Inflammatory macrophage treated with lipopolysaccharide for 4 hours (primary cell): ENCODE results near the gene PRSS22.

ENCODE experiments used
- DNase-seq: peaks from one replicate; pipeline ENCODE4 v3.0.0-alpha.2; 2020

Gene PRSS22

DNA sequence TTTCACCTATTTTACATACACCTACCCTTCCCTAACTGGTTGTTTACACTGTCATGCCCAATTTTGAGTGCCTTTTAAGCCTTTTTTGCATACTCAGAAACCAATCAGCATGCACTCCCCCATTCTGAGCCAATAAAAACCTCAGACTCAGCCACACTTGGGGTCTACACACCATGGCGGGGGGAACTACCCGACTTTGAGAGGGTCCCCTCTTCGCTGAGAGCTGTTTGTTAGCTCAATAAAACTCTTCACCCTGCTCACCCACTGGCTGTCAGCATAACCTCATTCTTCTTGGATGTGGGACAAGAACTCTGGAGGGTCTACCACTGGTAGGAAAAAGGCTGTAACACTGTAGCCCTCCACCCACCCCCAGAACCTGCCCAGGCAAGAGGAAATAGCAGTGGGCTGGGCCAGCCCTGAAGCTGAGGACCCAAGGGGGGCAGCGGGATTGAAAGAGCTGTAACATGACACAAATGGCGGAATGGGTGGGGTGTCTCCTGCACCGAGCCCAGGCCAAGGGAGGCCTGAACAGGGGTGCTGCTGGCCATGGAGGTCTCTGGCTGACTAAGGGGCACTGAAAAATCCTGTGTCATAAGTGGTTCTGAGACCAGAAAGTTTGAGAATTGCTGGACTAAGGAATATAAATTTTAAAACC lies 22.0 kb upstream of the PRSS22 start:
- DNase-seq = no peak

GRCh38 chr16:2874912-2875362 lies 17.0 kb upstream of the PRSS22 start:
- DNase-seq = peak; percentile 82

DNA sequence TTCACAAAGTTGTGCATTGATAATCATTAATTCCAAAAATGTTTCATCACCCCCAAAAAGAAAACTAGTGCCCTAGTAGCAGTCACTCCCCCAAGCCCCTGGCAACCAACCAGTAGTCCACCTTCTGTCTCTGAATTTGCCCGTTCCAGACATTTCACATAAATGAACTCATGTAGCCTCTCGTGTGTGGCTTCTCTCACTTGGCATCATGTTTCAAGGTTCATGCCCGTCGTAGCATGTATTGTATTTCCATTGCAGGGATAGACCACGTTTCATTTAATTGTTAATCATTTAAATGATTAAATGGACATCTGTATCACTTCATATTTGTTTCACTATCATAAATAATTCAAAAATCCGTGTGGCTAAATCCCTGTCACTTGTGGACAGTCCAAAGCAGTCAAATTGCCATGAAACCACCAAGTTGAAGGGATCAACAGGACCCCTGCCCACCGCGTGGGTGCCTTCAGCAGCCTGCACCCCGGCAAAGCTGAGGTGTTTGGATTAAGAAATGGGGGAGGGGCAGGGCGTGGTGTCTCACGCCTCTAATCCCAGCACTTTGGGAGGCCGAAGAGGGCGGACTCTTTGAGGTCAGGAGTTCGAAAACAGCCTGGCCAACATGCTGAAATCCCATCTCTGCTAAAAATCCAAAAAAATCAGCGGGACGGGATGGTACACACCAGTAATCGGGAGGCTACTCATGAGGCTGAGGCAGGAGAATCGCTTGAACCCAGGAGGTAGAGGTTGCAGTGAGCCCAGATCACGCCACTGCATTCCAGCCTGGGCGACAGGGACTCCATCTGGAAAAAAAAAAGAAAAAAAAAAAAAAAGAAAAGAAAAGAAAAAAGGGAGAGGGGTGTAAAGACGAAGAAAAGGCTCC lies 16.3 kb upstream of the PRSS22 start:
- DNase-seq = no peak

DNA sequence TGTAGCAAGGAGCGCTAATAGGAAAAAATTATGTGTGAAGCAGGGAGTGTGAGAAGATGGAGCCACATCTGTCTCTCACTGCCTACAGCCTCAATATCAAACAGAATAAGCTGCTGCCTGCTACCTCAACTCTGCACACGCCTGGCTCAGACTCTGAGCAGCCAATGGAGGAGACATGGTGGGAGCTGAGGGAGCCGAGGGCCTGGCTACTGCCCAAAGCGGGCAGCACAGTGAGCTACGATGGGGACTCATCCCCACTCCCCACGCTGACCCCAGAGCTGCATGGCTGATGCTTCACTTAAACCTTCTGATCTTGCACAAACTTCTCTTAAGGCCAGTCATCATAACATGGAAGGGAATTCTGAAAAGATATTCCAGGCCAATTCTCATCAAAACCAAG lies 14.0 kb upstream of the PRSS22 start:
- no peak for DNase-seq

DNA sequence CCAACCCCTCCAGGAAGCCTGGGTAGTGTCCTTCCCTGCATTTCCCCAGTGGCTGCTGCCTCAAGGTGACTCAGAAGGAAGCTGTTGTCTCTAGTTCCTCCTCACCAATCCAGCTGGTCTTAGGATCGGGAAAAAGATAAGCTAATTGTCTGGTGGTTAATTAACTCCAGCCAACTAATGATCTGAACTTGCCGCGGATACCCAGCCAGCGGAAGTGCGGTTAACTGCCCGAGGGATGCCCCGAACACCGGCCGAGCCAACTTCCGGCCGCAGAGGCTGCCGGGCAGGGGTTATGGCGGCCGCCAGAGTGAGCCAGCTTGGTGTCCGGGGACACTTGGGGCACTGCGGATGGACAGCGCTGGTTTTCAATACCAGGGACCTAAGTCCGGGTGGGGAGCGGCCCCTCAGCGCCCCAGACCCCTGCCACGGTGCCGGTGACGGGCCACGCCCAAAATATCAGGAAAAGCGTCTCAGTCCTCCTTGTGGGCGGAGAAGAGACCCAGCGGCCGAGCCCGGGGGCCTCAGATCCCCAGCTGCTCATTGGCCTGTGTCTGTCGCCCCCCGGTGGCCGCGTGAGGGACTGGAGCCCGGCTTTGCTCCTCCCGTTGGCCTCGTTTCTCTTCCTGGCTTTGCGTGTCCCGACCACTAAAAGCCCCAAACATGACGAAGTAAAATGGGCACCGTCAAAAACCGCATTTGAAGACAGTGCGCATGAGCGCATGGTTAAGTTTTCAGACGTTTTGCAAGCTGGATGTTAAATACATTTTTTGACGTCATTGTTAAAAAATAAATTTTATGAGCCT lies 10.2 kb upstream of the PRSS22 start:
- DNase-seq = peak; percentile 93

DNA sequence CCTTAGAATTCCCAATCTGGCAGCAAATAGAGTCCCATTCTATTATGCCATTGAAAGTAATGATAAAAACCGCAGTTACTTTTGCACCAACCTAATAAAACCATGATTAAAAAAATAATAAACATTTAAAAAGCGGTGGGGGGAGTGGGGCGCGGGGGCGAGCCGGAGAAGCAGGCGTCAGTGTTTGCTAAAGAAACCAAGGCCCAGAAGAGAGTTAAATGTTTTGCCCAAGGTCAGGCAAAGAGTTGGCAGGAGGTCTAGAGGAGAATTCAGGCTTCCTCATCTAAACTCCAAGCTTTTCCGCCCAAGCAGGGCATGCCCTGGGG lies 9.7 kb upstream of the PRSS22 start:
- DNase-seq = no peak

GRCh38 chr16:2866431-2866830 lies 8.5 kb upstream of the PRSS22 start:
- DNase-seq = no peak

DNA sequence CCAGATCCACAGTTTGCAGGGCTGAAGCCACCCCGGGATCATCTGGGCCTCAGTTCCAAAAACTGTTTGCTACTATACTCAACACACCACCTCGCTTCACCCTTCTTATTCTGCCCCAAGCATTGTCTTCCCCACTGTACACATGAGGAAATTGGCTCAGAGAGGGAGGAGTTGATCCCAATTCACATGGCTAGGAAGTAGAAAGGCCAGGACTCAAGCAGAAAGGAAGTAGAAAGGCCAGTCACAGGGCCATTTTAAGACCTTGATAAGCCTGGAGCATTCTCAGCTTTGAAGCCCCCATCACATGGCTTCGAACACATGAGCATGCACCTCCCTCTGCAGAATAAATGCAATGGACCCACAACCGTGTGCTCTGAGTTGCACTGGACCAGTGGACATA lies 7.7 kb upstream of the PRSS22 start:
- DNase-seq = peak; percentile 22

- peak; percentile 56 for DNase-seq
Observed at GRCh38 chr16:2860826-2861567, 3.0 kb upstream of the PRSS22 start.

DNA sequence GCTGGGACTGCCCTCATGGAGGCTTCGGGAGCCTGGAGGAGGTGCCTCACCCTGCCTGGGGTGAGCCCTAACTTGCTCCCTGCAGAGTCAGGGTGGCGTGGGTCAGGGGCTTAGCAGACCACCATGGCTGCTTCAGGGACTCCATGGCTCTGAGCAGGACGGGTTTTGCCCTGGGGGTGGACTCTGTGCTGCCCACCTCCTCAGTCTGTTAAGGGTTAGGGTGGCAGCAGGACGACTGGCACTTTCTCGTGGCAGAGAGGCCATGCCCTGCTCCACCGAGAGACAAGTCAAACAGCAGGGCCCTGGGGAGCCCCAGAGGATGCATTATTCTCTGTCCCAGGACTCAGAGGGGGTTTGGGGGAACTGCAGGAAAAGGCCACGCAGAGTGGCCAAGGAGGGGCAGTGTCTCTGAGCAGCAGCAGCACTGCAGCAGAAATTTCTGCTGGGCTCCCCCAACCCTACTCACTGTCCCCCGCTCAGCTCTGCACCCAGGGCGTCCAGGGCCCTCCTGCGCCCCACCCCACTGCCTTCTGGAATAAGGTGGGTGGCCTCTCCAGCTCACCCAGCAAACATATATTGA lies 1.8 kb upstream of the PRSS22 start:
- no peak for DNase-seq

- DNase-seq = no peak
Observed at GRCh38 chr16:2858245-2859025, 465 bp upstream of the PRSS22 start.

GRCh38 chr16:2856686-2857450 lies 1.1 kb downstream of the PRSS22 start:
- DNase-seq = no peak

DNA sequence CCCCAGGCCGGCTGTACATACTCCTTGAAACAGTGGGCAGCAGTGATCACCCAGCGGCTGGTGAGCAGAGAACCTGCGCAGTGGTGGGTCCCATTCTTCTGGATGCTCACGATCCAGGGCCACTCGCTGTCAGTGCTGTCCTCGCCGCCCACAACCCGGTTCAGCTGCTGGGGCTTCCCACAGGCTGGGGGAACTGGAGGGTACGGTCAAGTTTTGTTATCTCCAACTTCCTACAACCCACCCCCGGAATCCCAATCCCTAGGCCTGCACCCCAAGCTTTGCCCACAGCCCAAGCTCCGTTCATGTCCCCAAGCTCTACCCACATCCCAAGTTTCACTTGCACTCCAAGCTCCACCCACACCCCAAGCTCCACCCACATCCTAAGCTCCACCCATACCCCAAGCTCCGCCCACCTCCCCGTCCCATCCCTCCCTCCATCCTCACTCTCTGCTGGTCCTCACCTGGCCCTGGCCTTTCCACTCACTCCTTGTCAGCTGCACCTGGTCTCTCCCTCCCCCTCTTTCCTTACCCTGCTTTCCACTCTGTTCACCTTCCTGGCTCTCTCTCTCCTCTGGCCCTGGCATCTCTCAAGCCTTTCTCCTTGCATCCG lies 1.8 kb downstream of the PRSS22 start:
- peak; percentile 53 for DNase-seq

- no peak for DNase-seq
Observed at GRCh38 chr16:2855536-2855935, 2.4 kb downstream of the PRSS22 start.

DNA sequence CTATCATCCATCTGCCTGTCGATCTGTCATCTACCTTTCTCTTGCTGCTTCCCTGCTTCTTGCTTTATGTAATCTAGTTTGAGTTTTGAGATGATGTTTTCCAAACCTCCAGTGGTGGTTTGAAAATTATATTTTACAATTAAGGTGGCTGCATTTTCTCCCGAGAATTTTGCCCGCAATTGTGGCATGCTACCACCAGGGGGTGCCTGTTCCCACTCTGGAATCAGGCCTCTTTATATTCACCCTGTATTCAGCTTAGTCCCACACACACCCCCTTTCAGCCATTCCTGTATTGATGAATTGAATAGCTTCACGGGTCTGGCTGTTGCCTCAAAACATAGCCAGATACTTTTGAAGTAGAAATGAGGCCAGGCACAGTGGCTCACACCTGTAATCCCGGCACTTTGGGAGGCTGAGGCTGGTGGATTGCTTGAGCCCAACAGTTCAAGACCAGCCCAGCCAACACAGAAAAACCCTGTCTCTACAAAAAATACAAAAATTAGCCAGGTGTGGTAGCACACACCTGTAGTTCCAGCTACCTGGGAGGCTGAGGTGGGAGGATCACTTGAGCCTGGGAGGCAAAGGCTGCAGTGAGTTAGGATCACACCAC lies 3.2 kb downstream of the PRSS22 start:
- DNase-seq = peak; percentile 38

DNA sequence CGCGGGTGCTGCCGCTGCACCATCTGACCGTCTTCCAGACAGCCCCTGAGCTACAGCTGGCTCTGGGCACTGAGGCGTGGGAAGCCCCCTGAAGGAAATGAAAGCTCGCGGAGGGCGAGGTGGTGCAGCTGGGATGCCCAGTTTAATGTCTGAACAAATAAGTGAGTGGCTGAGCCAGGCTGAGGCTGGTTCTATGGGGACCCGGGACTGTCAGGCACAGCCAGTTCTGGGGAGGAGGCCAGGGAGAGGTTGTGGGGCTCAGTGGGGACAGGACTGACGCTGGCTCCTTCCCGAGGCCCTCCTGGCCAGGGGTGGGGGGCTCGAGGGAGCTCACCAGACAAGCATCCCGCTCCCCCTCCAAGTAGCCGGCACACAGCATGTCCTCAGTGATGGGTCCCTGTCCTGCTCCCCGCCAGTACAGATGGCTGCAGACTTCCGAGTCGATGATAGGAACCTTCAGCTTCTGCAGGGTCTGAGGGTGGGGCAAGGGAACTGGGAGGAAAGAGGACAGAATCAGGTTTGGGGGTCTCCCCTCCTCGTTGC lies 4.4 kb downstream of the PRSS22 start:
- no peak for DNase-seq

- DNase-seq = no peak
Observed at GRCh38 chr16:2852731-2853507, 5.1 kb downstream of the PRSS22 start.

DNA sequence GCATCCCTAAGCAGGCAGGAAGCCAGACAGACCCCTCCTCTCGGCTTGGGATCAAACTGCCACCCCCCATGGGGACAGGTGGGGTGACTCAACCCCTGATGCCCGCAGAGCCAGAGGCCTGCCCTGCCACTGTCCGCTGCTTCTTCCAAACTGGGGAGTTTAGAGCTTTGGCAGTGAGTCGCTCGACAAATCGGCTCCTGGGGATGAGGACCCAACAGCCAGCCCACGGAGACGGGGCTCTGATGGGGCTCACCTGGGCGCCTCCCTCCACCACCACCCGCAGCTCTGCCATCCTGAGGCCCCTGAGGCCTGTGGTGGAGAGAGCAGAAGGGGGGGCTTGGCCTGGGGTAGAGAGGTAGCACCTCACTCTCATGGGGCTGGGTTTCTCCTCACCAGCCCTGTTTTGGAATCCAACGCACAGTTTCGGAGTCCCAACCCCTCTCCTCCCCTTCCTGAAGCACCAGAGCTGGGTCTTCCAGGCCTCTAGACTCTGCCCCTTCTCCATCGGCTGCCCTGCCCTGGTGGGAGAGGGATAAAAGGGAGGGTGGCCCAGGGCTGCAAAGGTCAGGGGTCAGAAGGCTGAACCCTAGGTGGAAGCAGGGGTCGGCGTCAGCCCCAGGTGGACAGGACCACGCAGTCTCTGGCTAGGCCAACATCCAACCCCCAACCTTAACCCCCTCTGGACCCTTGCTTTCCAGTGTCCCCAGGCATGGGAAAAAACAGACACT lies 5.8 kb downstream of the PRSS22 start:
- no peak for DNase-seq
